ENCODE results near the gene SSBP2. TPM values are rescaled to one million over a fixed set of nuclear protein-coding genes. Genes with fewer than 3 reads are reported as not detected.

Gene SSBP2
- total RNA-seq, 1 donor from 2014 or later: 47.9 TPM

DNA sequence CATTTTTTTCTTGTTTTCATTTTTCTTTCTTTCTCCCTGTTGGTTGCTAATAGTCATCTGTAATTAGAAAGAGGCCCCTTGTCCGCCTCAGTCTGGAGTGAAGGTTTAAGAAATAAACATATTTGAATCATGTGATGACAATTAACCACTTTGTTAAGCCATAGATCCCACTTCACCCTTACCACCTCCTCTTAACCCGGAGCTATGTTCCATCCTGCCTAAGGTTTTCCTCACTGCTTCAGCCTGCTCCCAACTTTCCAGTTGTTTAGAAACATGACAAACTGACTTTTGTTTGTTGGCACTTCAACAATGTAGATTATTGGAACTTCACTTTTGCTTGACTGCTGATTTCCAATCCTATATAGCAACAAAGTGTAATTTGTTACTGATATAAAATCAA is 37.4 kb upstream of the SSBP2 start:
- peak overlapping the region; percentile 32 for H3K27ac Mint-ChIP-seq (ENCODE audit: unreplicated experiment)
- H3K27me3 Mint-ChIP-seq (ENCODE audit: low read depth): no peaks in the 10 kb centered on the region
- no peaks in the 10 kb centered on the region for H3K9me3 Mint-ChIP-seq (ENCODE audit: low read depth)
- TF ChIP-seq, protein P1, sequence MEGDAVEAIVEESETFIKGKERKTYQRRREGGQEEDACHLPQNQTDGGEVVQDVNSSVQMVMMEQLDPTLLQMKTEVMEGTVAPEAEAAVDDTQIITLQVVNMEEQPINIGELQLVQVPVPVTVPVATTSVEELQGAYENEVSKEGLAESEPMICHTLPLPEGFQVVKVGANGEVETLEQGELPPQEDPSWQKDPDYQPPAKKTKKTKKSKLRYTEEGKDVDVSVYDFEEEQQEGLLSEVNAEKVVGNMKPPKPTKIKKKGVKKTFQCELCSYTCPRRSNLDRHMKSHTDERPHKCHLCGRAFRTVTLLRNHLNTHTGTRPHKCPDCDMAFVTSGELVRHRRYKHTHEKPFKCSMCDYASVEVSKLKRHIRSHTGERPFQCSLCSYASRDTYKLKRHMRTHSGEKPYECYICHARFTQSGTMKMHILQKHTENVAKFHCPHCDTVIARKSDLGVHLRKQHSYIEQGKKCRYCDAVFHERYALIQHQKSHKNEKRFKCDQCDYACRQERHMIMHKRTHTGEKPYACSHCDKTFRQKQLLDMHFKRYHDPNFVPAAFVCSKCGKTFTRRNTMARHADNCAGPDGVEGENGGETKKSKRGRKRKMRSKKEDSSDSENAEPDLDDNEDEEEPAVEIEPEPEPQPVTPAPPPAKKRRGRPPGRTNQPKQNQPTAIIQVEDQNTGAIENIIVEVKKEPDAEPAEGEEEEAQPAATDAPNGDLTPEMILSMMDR (IDR thresholded peaks at IDR 0.05): no peak
- H3K4me1 Mint-ChIP-seq (ENCODE audit: low read depth): peaks cover 30% of the 10 kb centered on the region
- no peak overlapping the region for H3K4me3 Mint-ChIP-seq (ENCODE audit: unreplicated experiment)
- no peaks in the 10 kb centered on the region for H3K36me3 Mint-ChIP-seq (ENCODE audit: low read depth)
- no peak for DNase-seq (ENCODE audit: low spot score)

DNA sequence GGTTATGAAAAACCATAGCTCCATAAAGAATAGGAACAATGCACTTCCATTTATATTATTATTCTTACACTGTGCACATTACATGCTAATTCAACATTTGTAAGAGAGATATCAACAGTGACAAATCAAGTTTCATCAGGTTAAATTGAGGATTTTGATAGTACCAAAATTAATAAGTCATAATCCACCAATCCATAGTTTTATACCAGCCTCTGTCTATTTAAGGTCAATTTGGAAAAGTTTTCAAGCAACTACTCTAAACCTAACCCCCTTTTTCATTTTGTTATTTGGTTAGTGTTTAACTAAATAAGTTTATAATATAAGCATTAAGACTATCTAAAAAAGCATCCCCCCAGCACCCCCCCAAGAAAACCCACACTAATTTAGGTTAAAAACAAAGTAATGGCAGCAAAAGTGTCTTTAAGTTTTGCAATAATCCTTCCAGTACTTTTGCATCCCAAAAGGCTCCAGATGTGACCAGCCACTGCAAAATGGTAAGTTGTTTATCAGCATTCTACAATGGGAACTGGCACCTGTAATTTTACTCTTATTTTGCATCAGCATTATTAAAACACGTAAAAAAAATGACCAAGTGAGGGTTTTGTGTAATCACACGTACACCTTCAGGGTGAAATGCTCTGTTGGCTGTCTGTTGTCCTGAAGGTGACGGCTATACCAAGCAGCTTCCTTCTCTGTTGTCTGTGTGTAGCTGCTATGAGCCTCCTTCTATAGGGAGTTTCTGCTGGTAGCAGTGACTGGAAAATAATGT is 36.8 kb upstream of the SSBP2 start:
- H3K27me3 Mint-ChIP-seq (ENCODE audit: low read depth): no peaks in the 10 kb centered on the region

DNA sequence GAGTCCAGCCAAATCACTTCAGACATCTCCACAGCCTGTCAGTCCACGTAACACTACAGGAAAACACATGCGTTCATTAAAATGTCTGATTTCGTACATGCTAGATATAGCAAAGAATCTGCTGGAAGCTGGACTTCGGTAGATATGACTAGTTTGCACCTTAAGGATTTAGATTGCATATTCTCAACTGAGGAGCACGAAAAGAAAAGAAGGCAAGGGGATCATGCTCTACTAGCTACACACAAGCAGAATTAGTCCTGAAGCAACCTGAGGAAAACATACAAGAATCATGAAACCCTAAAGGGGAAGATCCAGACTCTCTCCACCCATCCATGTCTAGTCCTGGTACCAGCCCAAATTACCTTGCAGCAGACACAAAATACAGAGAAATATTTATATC is 36.1 kb upstream of the SSBP2 start:
- Mint-ChIP-seq H3K4me1 (ENCODE audit: low read depth) (peaks cover 30% of the 10 kb centered on the region), H3K36me3 (ENCODE audit: low read depth) (no peaks in the 10 kb centered on the region), H3K27me3 (ENCODE audit: low read depth) (no peaks in the 10 kb centered on the region), H3K27ac (ENCODE audit: unreplicated experiment) (no peak overlapping the region), H3K4me3 (ENCODE audit: unreplicated experiment) (no peak overlapping the region), H3K9me3 (ENCODE audit: low read depth) (no peaks in the 10 kb centered on the region)
- no peak for DNase-seq (ENCODE audit: low spot score)
- TF ChIP-seq, protein P1 (IDR thresholded peaks at IDR 0.05): no peak

More for the DNA sequence above, 36.8 kb upstream of the SSBP2 start:
- Mint-ChIP-seq H3K36me3 (ENCODE audit: low read depth) (no peaks in the 10 kb centered on the region), H3K9me3 (ENCODE audit: low read depth) (no peaks in the 10 kb centered on the region), H3K4me1 (ENCODE audit: low read depth) (peaks cover 30% of the 10 kb centered on the region), H3K4me3 (ENCODE audit: unreplicated experiment) (no peak overlapping the region), H3K27ac (ENCODE audit: unreplicated experiment) (peak overlapping the region; percentile 32)
- TF ChIP-seq, protein P1 (IDR thresholded peaks at IDR 0.05): no peak
- DNase-seq (ENCODE audit: low spot score): no peak

DNA sequence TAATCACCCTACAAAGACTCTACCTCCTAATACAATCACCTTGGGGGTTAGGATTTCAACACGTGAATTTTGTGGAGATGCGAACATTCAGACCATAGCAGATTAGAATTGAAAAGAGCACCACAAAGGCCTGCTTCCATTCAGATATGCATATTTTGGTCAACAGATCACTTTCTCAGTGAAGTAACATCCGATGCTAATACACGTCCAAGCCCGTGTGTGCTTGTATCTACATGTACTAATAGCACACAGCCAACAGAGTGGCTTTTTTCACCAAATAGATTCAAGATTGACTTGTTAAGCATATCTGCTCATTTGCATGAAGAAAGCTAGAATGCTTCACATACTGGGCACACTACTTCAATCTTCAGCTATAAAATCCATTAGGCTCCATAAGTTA is 35.6 kb upstream of the SSBP2 start:
- Mint-ChIP-seq H3K36me3 (ENCODE audit: low read depth) (no peaks in the 10 kb centered on the region), H3K27me3 (ENCODE audit: low read depth) (no peaks in the 10 kb centered on the region), H3K4me3 (ENCODE audit: unreplicated experiment) (no peak overlapping the region), H3K27ac (ENCODE audit: unreplicated experiment) (no peak overlapping the region), H3K9me3 (ENCODE audit: low read depth) (no peaks in the 10 kb centered on the region), H3K4me1 (ENCODE audit: low read depth) (peaks cover 30% of the 10 kb centered on the region)
- TF ChIP-seq, protein P1 (IDR thresholded peaks at IDR 0.05): no peak
- DNase-seq (ENCODE audit: low spot score): no peak

DNA sequence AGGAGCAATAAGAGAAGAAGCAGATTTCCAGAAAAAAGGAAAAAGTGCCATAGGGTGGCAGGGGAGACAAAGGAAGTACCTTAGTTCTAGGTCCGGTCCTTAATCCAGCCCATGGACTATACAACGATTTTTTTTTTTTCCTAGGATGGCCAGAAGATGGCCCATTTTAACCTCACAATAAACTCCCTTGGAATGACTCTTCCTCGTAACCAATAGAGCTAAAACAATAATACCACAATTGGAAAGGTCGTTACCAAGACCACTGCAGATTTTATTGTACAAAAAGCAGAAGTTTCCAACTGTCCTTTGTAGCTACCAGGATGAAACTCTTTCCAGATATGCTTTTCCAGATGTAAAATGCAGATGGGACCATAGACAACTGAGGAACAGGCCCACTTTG is 34.4 kb upstream of the SSBP2 start:
- H3K9me3 Mint-ChIP-seq (ENCODE audit: low read depth): no peaks in the 10 kb centered on the region
- no peak overlapping the region for H3K4me3 Mint-ChIP-seq (ENCODE audit: unreplicated experiment)
- DNase-seq (ENCODE audit: low spot score): no peak
- TF ChIP-seq, protein P1 (IDR thresholded peaks at IDR 0.05): no peak
- H3K36me3 Mint-ChIP-seq (ENCODE audit: low read depth): no peaks in the 10 kb centered on the region
- H3K4me1 Mint-ChIP-seq (ENCODE audit: low read depth): peaks cover 30% of the 10 kb centered on the region
- no peaks in the 10 kb centered on the region for H3K27me3 Mint-ChIP-seq (ENCODE audit: low read depth)
- no peak overlapping the region for H3K27ac Mint-ChIP-seq (ENCODE audit: unreplicated experiment)

All from chondrocyte (in vitro differentiated cells).